H9 (cell line): ENCODE data around the gene LRFN2. TPM values are rescaled to one million over a fixed set of nuclear protein-coding genes. Genes with fewer than 3 reads are reported as not detected.

Source experiments
- DNase-seq: peaks from one replicate; pipeline ENCODE4 v3.0.0-alpha.2; 2017
- H2AFZ ChIP-seq: one replicate; pipeline ENCODE4 v1.6.1; 2013; ENCODE audit warnings: mild to moderate bottlenecking, low read length, control low read depth, moderate library complexity
- H2AK5ac ChIP-seq: 2 replicates; pipeline ENCODE4 v1.6.1; 2013; ENCODE audit warnings: low read length, control low read depth, mixed read lengths; ENCODE audit not compliant: insufficient read length
- H2BK120ac ChIP-seq: one replicate; pipeline ENCODE4 v1.6.1; 2013; ENCODE audit warnings: low read depth, mild to moderate bottlenecking, low read length, control low read depth, inconsistent platforms; ENCODE audit not compliant: poor library complexity, severe bottlenecking
- H2BK12ac ChIP-seq: 2 replicates; pipeline ENCODE4 v1.6.1; 2013; ENCODE audit warnings: low read length, control low read depth, mixed read lengths, low read depth; ENCODE audit not compliant: insufficient read length
- H2BK15ac ChIP-seq: 2 replicates; pipeline ENCODE4 v1.6.1; 2013; ENCODE audit warnings: low read depth, low read length, control low read depth
- H2BK20ac ChIP-seq: one replicate; pipeline ENCODE4 v1.6.1; 2013; ENCODE audit warnings: low read depth, mild to moderate bottlenecking, low read length, control low read depth, inconsistent platforms; ENCODE audit not compliant: poor library complexity, severe bottlenecking
- H2BK5ac ChIP-seq: 2 replicates; pipeline ENCODE4 v1.6.1; 2013; ENCODE audit warnings: low read length, control low read depth, mixed read lengths; ENCODE audit not compliant: insufficient read length
- H3K14ac ChIP-seq: 2 replicates; pipeline ENCODE4 v1.6.1; 2013; ENCODE audit warnings: low read length, control low read depth; ENCODE audit not compliant: insufficient read depth
- H3K18ac ChIP-seq: 2 replicates; pipeline ENCODE4 v1.6.1; 2013; ENCODE audit warnings: low read depth, mild to moderate bottlenecking, mixed read lengths, low read length, control low read depth; ENCODE audit not compliant: insufficient read length
- H3K23ac ChIP-seq: 2 replicates; pipeline ENCODE4 v1.6.1; 2013; ENCODE audit warnings: low read length, control low read depth, mixed read lengths, low read depth; ENCODE audit not compliant: insufficient read length
- H3K23me2 ChIP-seq: 2 replicates; pipeline ENCODE4 v1.6.1; 2013; ENCODE audit warnings: low read depth, mild to moderate bottlenecking, mixed read lengths, low read length, control low read depth; ENCODE audit not compliant: insufficient read length, poor library complexity, severe bottlenecking
- H3K27ac ChIP-seq: 2 replicates; pipeline ENCODE4 v1.5.1; 2013; ENCODE audit warnings: low read length, control low read depth, mixed read lengths, low read depth; ENCODE audit not compliant: insufficient read length
- H3K27me3 ChIP-seq: 2 replicates; pipeline ENCODE4 v1.6.1; 2013; ENCODE audit warnings: low read length, control low read depth, inconsistent platforms; ENCODE audit not compliant: insufficient read depth
- H3K4ac ChIP-seq: 2 replicates; pipeline ENCODE4 v1.6.1; 2013; ENCODE audit warnings: low read depth, mild to moderate bottlenecking, control low read depth, inconsistent platforms, low read length, moderate library complexity
- H3K4me1 ChIP-seq: 2 replicates; pipeline ENCODE4 v1.6.1; 2013; ENCODE audit warnings: low read length, control low read depth, inconsistent platforms; ENCODE audit not compliant: insufficient read depth
- H3K4me2 ChIP-seq: 2 replicates; pipeline ENCODE4 v1.6.1; 2013; ENCODE audit warnings: low read length, control low read depth, mixed read lengths; ENCODE audit not compliant: insufficient read length, insufficient read depth
- H3K56ac ChIP-seq: 2 replicates; pipeline ENCODE4 v1.6.1; 2013; ENCODE audit warnings: low read depth, mild to moderate bottlenecking, mixed read lengths, low read length, control low read depth; ENCODE audit not compliant: insufficient read length
- H3K79me1 ChIP-seq: 2 replicates; pipeline ENCODE4 v1.6.1; 2013; ENCODE audit warnings: low read depth, mild to moderate bottlenecking, moderate library complexity, low read length, control low read depth, inconsistent platforms; ENCODE audit not compliant: insufficient read depth, poor library complexity, severe bottlenecking
- H3K79me2 ChIP-seq: 2 replicates; pipeline ENCODE4 v1.6.1; 2013; ENCODE audit warnings: low read length, control low read depth, inconsistent platforms; ENCODE audit not compliant: insufficient read depth
- H3K9ac ChIP-seq: 2 replicates; pipeline ENCODE4 v1.6.1; 2013; ENCODE audit warnings: low read length, control low read depth, mixed read lengths; ENCODE audit not compliant: insufficient read length; ENCODE audit errors: extremely low read depth
- H3K9me3 ChIP-seq: one replicate; pipeline ENCODE4 v1.6.1; 2013; ENCODE audit warnings: low read depth, low read length, inconsistent platforms; ENCODE audit not compliant: control insufficient read depth
- H3T11ph ChIP-seq: one replicate; pipeline ENCODE4 v1.6.1; 2013; ENCODE audit warnings: mild to moderate bottlenecking, low read length, control low read depth, inconsistent platforms
- H4K20me1 ChIP-seq: one replicate; pipeline ENCODE4 v1.6.1; 2013; ENCODE audit not compliant: control insufficient read depth, insufficient read length, insufficient read depth
- H4K5ac ChIP-seq: 2 replicates; pipeline ENCODE4 v1.6.1; 2013; ENCODE audit warnings: low read depth, mild to moderate bottlenecking, mixed read lengths, low read length, control low read depth; ENCODE audit not compliant: insufficient read length
- H4K8ac ChIP-seq: replicated peaks from 2 replicates; pipeline ENCODE4 v1.6.1; 2013; ENCODE audit warnings: low read length, control low read depth, mixed read lengths, low read depth; ENCODE audit not compliant: insufficient read length
- H4K91ac ChIP-seq: 2 replicates; pipeline ENCODE4 v1.6.1; 2013; ENCODE audit warnings: low read depth, mild to moderate bottlenecking, moderate library complexity, mixed read lengths, low read length, control low read depth; ENCODE audit not compliant: insufficient read length
- H3K27ac Mint-ChIP-seq, 3 experiments: 2 replicates in 2 of 3; 3 replicates in 1 of 3; pipeline ENCODE4 v1.8.0; 2020 to 2021; ENCODE audit warnings: mixed read lengths in 3 of 3, mild to moderate bottlenecking in 1 of 3, moderate library complexity in 1 of 3
- H3K27me3 Mint-ChIP-seq: 2 replicates; pipeline ENCODE4 v1.8.0; 2021; ENCODE audit warnings: low read depth, mild to moderate bottlenecking, moderate library complexity, mixed read lengths
- H3K36me3 Mint-ChIP-seq, 3 experiments: 2 replicates in 2 of 3; 3 replicates in 1 of 3; pipeline ENCODE4 v1.8.0; 2020 to 2021; ENCODE audit warnings: low read depth in 3 of 3, mixed read lengths in 3 of 3; ENCODE audit not compliant: insufficient read depth in 1 of 3
- H3K4me1 Mint-ChIP-seq, 2 experiments: 2 replicates each; pipeline ENCODE4 v1.8.0; 2020; ENCODE audit warnings: mixed read lengths in 2 of 2
- H3K4me3 Mint-ChIP-seq, 2 experiments: 2 replicates in 1 of 2; 3 replicates in 1 of 2; pipeline ENCODE4 v1.8.0; 2020 to 2021; ENCODE audit warnings: mild to moderate bottlenecking in 2 of 2, mixed read lengths in 2 of 2, moderate library complexity in 1 of 2
- H3K9me3 Mint-ChIP-seq, 2 experiments: 2 replicates in 1 of 2; 3 replicates in 1 of 2; pipeline ENCODE4 v1.8.0; 2020; ENCODE audit warnings: mild to moderate bottlenecking in 2 of 2, mixed read lengths in 2 of 2, moderate library complexity in 1 of 2
- CTCF ChIP-seq: fragments of 200-600 bp; sonication (generic); conservative IDR thresholded peaks from 3 replicates; pipeline ENCODE4 v1.8.0; 2021; ENCODE audit warnings: antibody characterized with exemption, mild to moderate bottlenecking
- WGBS: extraction: QIAGEN DNeasy Blood & Tissue Kit; methylation state at CpG from one replicate; pipeline ENCODE4 v1.1.7; 2013; ENCODE audit warnings: missing lambda C conversion rate, low lambda C conversion rate, mixed read lengths; ENCODE audit not compliant: insufficient read length; ENCODE audit errors: extremely low coverage; 5-methylcytosine and 5-hydroxymethylcytosine counted together
- total RNA-seq: library from RNA; stranded (reverse); gene quantifications from 2 replicates; pipeline ENCODE4 v1.2.1, GENCODE V29; 2021

The LRFN2 gene
- total RNA-seq, 1 experiment from 2014 or later: 0.11 TPM

GRCh38 chr6:40387871-40388264 is 199.3 kb downstream of the LRFN2 start:
- H3K4me3 Mint-ChIP-seq: no peak overlapping the region
- Histone ChIP-seq H3K4me1 (no peaks in the 10 kb centered on the region), H2AK5ac (no peak overlapping the region)

More at GRCh38 chr6:40387871-40388264, 199.3 kb downstream of the LRFN2 start:
- no peak overlapping the region for H3K27ac ChIP-seq
- no peak for TF ChIP-seq CTCF
- H3K23ac ChIP-seq: no peak overlapping the region
- no peaks in the 10 kb centered on the region for H4K20me1 ChIP-seq
- peak overlapping the region; percentile 13 for H3K9ac ChIP-seq
- no peaks in the 10 kb centered on the region for H3K27me3 ChIP-seq
- no CpG with 5 or more reads among the region's 5 CpGs for WGBS
- H3K18ac ChIP-seq: no peak overlapping the region
- no peak overlapping the region for H3K4ac ChIP-seq
- H3K14ac ChIP-seq: no peak overlapping the region; the same call in 1 of the 2 replicates
- no peaks in the 10 kb centered on the region for H3K9me3 Mint-ChIP-seq
- H3K4me1 Mint-ChIP-seq: no peaks in the 10 kb centered on the region
- no peak overlapping the region for H2BK15ac ChIP-seq
- no peak overlapping the region for H2BK120ac ChIP-seq
- H4K5ac ChIP-seq: peak overlapping the region; percentile 36
- no peak overlapping the region for H3T11ph ChIP-seq
- peaks cover 0 to 2% (median 0%) of the 10 kb centered on the region in 3 experiments; a peak in 1 of 7 replicates for H3K36me3 Mint-ChIP-seq
- no peak overlapping the region for H3K27ac Mint-ChIP-seq
- no peak overlapping the region for H3K56ac ChIP-seq
- no peaks in the 10 kb centered on the region for H3K79me1 ChIP-seq
- no peak for DNase-seq
- H3K79me2 ChIP-seq: no peaks in the 10 kb centered on the region
- H3K4me2 ChIP-seq: no peak overlapping the region
- H4K8ac ChIP-seq: no peak overlapping the region
- H2BK5ac ChIP-seq: no peak overlapping the region
- H2BK12ac ChIP-seq: no peak overlapping the region
- H3K23me2 ChIP-seq: no peaks in the 10 kb centered on the region
- no peak overlapping the region for H2AFZ ChIP-seq
- no peak overlapping the region for H4K91ac ChIP-seq
- H3K27me3 Mint-ChIP-seq: peaks cover 10% of the 10 kb centered on the region
- no peaks in the 10 kb centered on the region for H3K9me3 ChIP-seq
- H2BK20ac ChIP-seq: no peak overlapping the region
